Left ventricle myocardium superior (tissue), 1 donor: Measurements from ENCODE around the gene ZSCAN22. TPM values are rescaled to one million over a fixed set of nuclear protein-coding genes. Genes with fewer than 3 reads are reported as not detected.
A peak's percentile ranks its signal among the peaks of the same experiment; 100 is the strongest.
"Not testable (repeated sequence)": the region's sequence is repeated elsewhere in the genome, so short reads cannot be mapped to it uniquely, and the experiment has no call there.

Experiments
- ATAC-seq: fragments of 200-7000 bp; cut with Tn5 transposase; one replicate; pipeline ENCODE4 v1.9.1; 2020; ENCODE audit warnings: mild to moderate bottlenecking, moderate library complexity
- DNase-seq: peaks from one replicate; pipeline ENCODE4 v3.0.0-alpha.2; 2020
- intact Hi-C: fragments of 100-400 bp; cut with micrococcal nuclease; formaldehyde crosslinking; loops from one replicate; pipeline ENCODE4 v1.11.0; 2022
- total RNA-seq: library from RNA; stranded (reverse); fragmentation: NEBNext Ultra II Directional; extraction: Animal tissue kit (Norgen Biotek cat#: 25700); gene quantifications from one replicate; pipeline ENCODE4 v1.2.1, GENCODE V29; 2021
- donor health status: DM: no; HTN: yes; CAD: no; lungs with severe emphysema.

ZSCAN22 gene
- total RNA-seq, 1 donor from 2014 or later: 1.5 TPM

- intact Hi-C loops: no loop called here
These were observed 15.4 kb upstream of the ZSCAN22 start for GRCh38 chr19:58311345-58311865.

GRCh38 chr19:58315580-58315979 is 11.2 kb upstream of the ZSCAN22 start:
- intact Hi-C loops: no loop called here
- ATAC-seq (no peak), DNase-seq (no peak)

More at GRCh38 chr19:58311345-58311865, 15.4 kb upstream of the ZSCAN22 start:
- DNase-seq: no peak
- ATAC-seq: no peak

GRCh38 chr19:58317476-58318072 is 9.2 kb upstream of the ZSCAN22 start:
- ATAC-seq (peak; percentile 28), DNase-seq (no peak)
- intact Hi-C loops: no loop called here

GRCh38 chr19:58318297-58318696 is 8.5 kb upstream of the ZSCAN22 start:
- DNase-seq (no peak), ATAC-seq (no peak)
- intact Hi-C loops: no loop called here

GRCh38 chr19:58319241-58319640 is 7.6 kb upstream of the ZSCAN22 start:
- intact Hi-C loops: no loop called here
- no peak for ATAC-seq

GRCh38 chr19:58325311-58326022 is 1.3 kb upstream of the ZSCAN22 start:
- ATAC-seq: no peak
- DNase-seq: no peak
- intact Hi-C loops: no loop called here

More at GRCh38 chr19:58319241-58319640, 7.6 kb upstream of the ZSCAN22 start:
- DNase-seq: no peak

GRCh38 chr19:58326501-58326913 is 287 bp upstream of the ZSCAN22 start:
- DNase-seq (no peak), ATAC-seq (peak; percentile 18)
- intact Hi-C loops: no loop called here

- intact Hi-C loops: no loop called here
- no peak for ATAC-seq
- DNase-seq: no peak
These were observed 2.2 kb downstream of the ZSCAN22 start for GRCh38 chr19:58328999-58329398.

GRCh38 chr19:58330458-58330857 is 3.7 kb downstream of the ZSCAN22 start:
- DNase-seq (no peak), ATAC-seq (no peak)
- intact Hi-C loops: no loop called here

- intact Hi-C loops: no loop called here
- no peak for DNase-seq
- no peak for ATAC-seq
These were observed 5.9 kb downstream of the ZSCAN22 start for GRCh38 chr19:58332697-58333096.

GRCh38 chr19:58334691-58335249 is 8.0 kb downstream of the ZSCAN22 start:
- intact Hi-C loops: no loop called here
- ATAC-seq (no peak), DNase-seq (no peak)

- intact Hi-C loops: no loop called here
- DNase-seq: no peak
- no peak for ATAC-seq
These were observed 8.8 kb downstream of the ZSCAN22 start for GRCh38 chr19:58335630-58336029.

- no peak for ATAC-seq
- no peak for DNase-seq
- intact Hi-C loops: no loop called here
These were observed 9.4 kb downstream of the ZSCAN22 start for GRCh38 chr19:58336216-58336615.

GRCh38 chr19:58336820-58337219 is 10.0 kb downstream of the ZSCAN22 start:
- no peak for DNase-seq
- ATAC-seq: no peak
- intact Hi-C loops: no loop called here

GRCh38 chr19:58338336-58338735 is 11.5 kb downstream of the ZSCAN22 start:
- DNase-seq (no peak), ATAC-seq (no peak)
- intact Hi-C loops: no loop called here

- DNase-seq (no peak), ATAC-seq (no peak)
- intact Hi-C loops: no loop called here
These were observed 12.2 kb downstream of the ZSCAN22 start for GRCh38 chr19:58338825-58339558.

GRCh38 chr19:58345558-58345957 is 18.8 kb downstream of the ZSCAN22 start:
- DNase-seq (no peak), ATAC-seq (no peak)
- intact Hi-C loops: no loop called here

GRCh38 chr19:58346961-58347929 is 20.5 kb downstream of the ZSCAN22 start:
- intact Hi-C loops: no loop called here
- DNase-seq (peak; percentile 81), ATAC-seq (peak; percentile 96)

- ATAC-seq, intact Hi-C loops: not testable (repeated sequence)
These were observed 21.3 kb downstream of the ZSCAN22 start for GRCh38 chr19:58348080-58348479.

More at GRCh38 chr19:58348080-58348479, 21.3 kb downstream of the ZSCAN22 start:
- not testable (repeated sequence) for DNase-seq
